Measurements from ENCODE around the gene VIPAS39.

The VIPAS39 gene

GRCh38 chr14:77457522-77458248, at the start of gene VIPAS39, which contains the start of gene AHSA1:
VIPAS39 (minus strand) TSS chr14:77457601; CDS start chr14:77454102, 3,499 bp downstream.
AHSA1 (plus strand) TSS chr14:77458093; CDS start chr14:77458190, 97 bp downstream.
- H3K36me3 ChIP-seq (ENCODE audit: control insufficient read depth, insufficient read depth, low read length): peaks cover 23% of the 10 kb centered on the region
- H3K27me3 ChIP-seq (ENCODE audit: control insufficient read depth, insufficient read depth, low read length): no peaks in the 10 kb centered on the region
- peaks cover 6% of the 10 kb centered on the region for H3K4me1 ChIP-seq (ENCODE audit: control insufficient read depth, insufficient read depth, low read length)
- H3K9ac ChIP-seq (ENCODE audit: low read depth, low read length): peak within 1 kb of the TSS; percentile 99
- peak within 1 kb of the TSS; percentile 100 for H3K4me3 ChIP-seq (ENCODE audit: low read depth, low read length)
- H3K9me3 ChIP-seq (ENCODE audit: control insufficient read depth, insufficient read depth, low read length): no peaks in the 10 kb centered on the region

- H3K9me3 ChIP-seq (ENCODE audit: control insufficient read depth, insufficient read depth, low read length): no peaks in the 10 kb centered on the region
- no peaks in the 10 kb centered on the region for H3K4me1 ChIP-seq (ENCODE audit: control insufficient read depth, insufficient read depth, low read length)
- H3K4me3 ChIP-seq (ENCODE audit: low read depth, low read length): no peak overlapping the region
- H3K27me3 ChIP-seq (ENCODE audit: control insufficient read depth, insufficient read depth, low read length): peaks cover 9% of the 10 kb centered on the region
- no peaks in the 10 kb centered on the region for H3K36me3 ChIP-seq (ENCODE audit: control insufficient read depth, insufficient read depth, low read length)
- H3K9ac ChIP-seq (ENCODE audit: low read depth, low read length): no peak overlapping the region
These were observed 47.6 kb upstream of the VIPAS39 start for GRCh38 chr14:77505031-77505430.

GRCh38 chr14:77503138-77503537, 45.7 kb upstream of the VIPAS39 start:
- peaks cover 23% of the 10 kb centered on the region for H3K27me3 ChIP-seq (ENCODE audit: control insufficient read depth, insufficient read depth, low read length)
- H3K9me3 ChIP-seq (ENCODE audit: control insufficient read depth, insufficient read depth, low read length): no peaks in the 10 kb centered on the region
- H3K36me3 ChIP-seq (ENCODE audit: control insufficient read depth, insufficient read depth, low read length): no peaks in the 10 kb centered on the region
- no peak overlapping the region for H3K4me3 ChIP-seq (ENCODE audit: low read depth, low read length)
- H3K4me1 ChIP-seq (ENCODE audit: control insufficient read depth, insufficient read depth, low read length): no peaks in the 10 kb centered on the region
- no peak overlapping the region for H3K9ac ChIP-seq (ENCODE audit: low read depth, low read length)

GRCh38 chr14:77502109-77502782, 44.8 kb upstream of the VIPAS39 start:
- H3K9me3 ChIP-seq (ENCODE audit: control insufficient read depth, insufficient read depth, low read length): no peaks in the 10 kb centered on the region
- H3K4me1 ChIP-seq (ENCODE audit: control insufficient read depth, insufficient read depth, low read length): no peaks in the 10 kb centered on the region
- no peaks in the 10 kb centered on the region for H3K36me3 ChIP-seq (ENCODE audit: control insufficient read depth, insufficient read depth, low read length)
- no peak overlapping the region for H3K9ac ChIP-seq (ENCODE audit: low read depth, low read length)
- peaks cover 32% of the 10 kb centered on the region for H3K27me3 ChIP-seq (ENCODE audit: control insufficient read depth, insufficient read depth, low read length)
- H3K4me3 ChIP-seq (ENCODE audit: low read depth, low read length): no peak overlapping the region

- Histone ChIP-seq H3K27me3 (ENCODE audit: control insufficient read depth, insufficient read depth, low read length) (peaks cover 40% of the 10 kb centered on the region), H3K4me3 (ENCODE audit: low read depth, low read length) (peak overlapping the region; percentile 68), H3K4me1 (ENCODE audit: control insufficient read depth, insufficient read depth, low read length) (no peaks in the 10 kb centered on the region), H3K36me3 (ENCODE audit: control insufficient read depth, insufficient read depth, low read length) (no peaks in the 10 kb centered on the region), H3K9me3 (ENCODE audit: control insufficient read depth, insufficient read depth, low read length) (no peaks in the 10 kb centered on the region), H3K9ac (ENCODE audit: low read depth, low read length) (peak overlapping the region; percentile 24)
These were observed 41.7 kb upstream of the VIPAS39 start for GRCh38 chr14:77498984-77499527.

GRCh38 chr14:77498120-77498979, 40.9 kb upstream of the VIPAS39 start, which contains the start of gene ISM2:
ISM2 (minus strand) TSS chr14:77498816; CDS start chr14:77498793, 23 bp downstream.
- no peaks in the 10 kb centered on the region for H3K36me3 ChIP-seq (ENCODE audit: control insufficient read depth, insufficient read depth, low read length)
- H3K4me1 ChIP-seq (ENCODE audit: control insufficient read depth, insufficient read depth, low read length): no peaks in the 10 kb centered on the region
- peak within 1 kb of the TSS; percentile 24 for H3K9ac ChIP-seq (ENCODE audit: low read depth, low read length)
- no peaks in the 10 kb centered on the region for H3K9me3 ChIP-seq (ENCODE audit: control insufficient read depth, insufficient read depth, low read length)
- H3K4me3 ChIP-seq (ENCODE audit: low read depth, low read length): peak within 1 kb of the TSS; percentile 68
- peaks cover 40% of the 10 kb centered on the region for H3K27me3 ChIP-seq (ENCODE audit: control insufficient read depth, insufficient read depth, low read length)

GRCh38 chr14:77495334-77495733, 37.9 kb upstream of the VIPAS39 start:
- Histone ChIP-seq H3K9me3 (ENCODE audit: control insufficient read depth, insufficient read depth, low read length) (no peaks in the 10 kb centered on the region), H3K27me3 (ENCODE audit: control insufficient read depth, insufficient read depth, low read length) (peaks cover 34% of the 10 kb centered on the region), H3K4me1 (ENCODE audit: control insufficient read depth, insufficient read depth, low read length) (no peaks in the 10 kb centered on the region), H3K9ac (ENCODE audit: low read depth, low read length) (no peak overlapping the region), H3K4me3 (ENCODE audit: low read depth, low read length) (no peak overlapping the region), H3K36me3 (ENCODE audit: control insufficient read depth, insufficient read depth, low read length) (no peaks in the 10 kb centered on the region)

GRCh38 chr14:77491056-77491455, 33.7 kb upstream of the VIPAS39 start:
- no peaks in the 10 kb centered on the region for H3K4me1 ChIP-seq (ENCODE audit: control insufficient read depth, insufficient read depth, low read length)
- H3K36me3 ChIP-seq (ENCODE audit: control insufficient read depth, insufficient read depth, low read length): no peaks in the 10 kb centered on the region
- H3K27me3 ChIP-seq (ENCODE audit: control insufficient read depth, insufficient read depth, low read length): peaks cover 2% of the 10 kb centered on the region

GRCh38 chr14:77490347-77490986, 33.1 kb upstream of the VIPAS39 start:
- Histone ChIP-seq H3K9me3 (ENCODE audit: control insufficient read depth, insufficient read depth, low read length) (no peaks in the 10 kb centered on the region), H3K4me3 (ENCODE audit: low read depth, low read length) (no peak overlapping the region), H3K9ac (ENCODE audit: low read depth, low read length) (no peak overlapping the region), H3K27me3 (ENCODE audit: control insufficient read depth, insufficient read depth, low read length) (peaks cover 2% of the 10 kb centered on the region), H3K36me3 (ENCODE audit: control insufficient read depth, insufficient read depth, low read length) (no peaks in the 10 kb centered on the region), H3K4me1 (ENCODE audit: control insufficient read depth, insufficient read depth, low read length) (no peaks in the 10 kb centered on the region)

More at GRCh38 chr14:77491056-77491455, 33.7 kb upstream of the VIPAS39 start:
- Histone ChIP-seq H3K9me3 (ENCODE audit: control insufficient read depth, insufficient read depth, low read length) (no peaks in the 10 kb centered on the region), H3K4me3 (ENCODE audit: low read depth, low read length) (no peak overlapping the region), H3K9ac (ENCODE audit: low read depth, low read length) (no peak overlapping the region)

GRCh38 chr14:77489041-77489440, 31.6 kb upstream of the VIPAS39 start:
- H3K4me3 ChIP-seq (ENCODE audit: low read depth, low read length): no peak overlapping the region
- no peaks in the 10 kb centered on the region for H3K9me3 ChIP-seq (ENCODE audit: control insufficient read depth, insufficient read depth, low read length)
- no peak overlapping the region for H3K9ac ChIP-seq (ENCODE audit: low read depth, low read length)
- H3K27me3 ChIP-seq (ENCODE audit: control insufficient read depth, insufficient read depth, low read length): no peaks in the 10 kb centered on the region
- no peaks in the 10 kb centered on the region for H3K36me3 ChIP-seq (ENCODE audit: control insufficient read depth, insufficient read depth, low read length)
- no peaks in the 10 kb centered on the region for H3K4me1 ChIP-seq (ENCODE audit: control insufficient read depth, insufficient read depth, low read length)

- Histone ChIP-seq H3K4me1 (ENCODE audit: control insufficient read depth, insufficient read depth, low read length) (no peaks in the 10 kb centered on the region), H3K9ac (ENCODE audit: low read depth, low read length) (no peak overlapping the region), H3K4me3 (ENCODE audit: low read depth, low read length) (no peak overlapping the region), H3K36me3 (ENCODE audit: control insufficient read depth, insufficient read depth, low read length) (no peaks in the 10 kb centered on the region), H3K9me3 (ENCODE audit: control insufficient read depth, insufficient read depth, low read length) (no peaks in the 10 kb centered on the region), H3K27me3 (ENCODE audit: control insufficient read depth, insufficient read depth, low read length) (no peaks in the 10 kb centered on the region)
These were observed 31.2 kb upstream of the VIPAS39 start for GRCh38 chr14:77488558-77488957.
